Right atrium auricular region (tissue), 2 donors: ENCODE data around the gene SUGCT. TPM values are rescaled to one million over a fixed set of nuclear protein-coding genes. Genes with fewer than 3 reads are reported as not detected.

ENCODE experiments used
- DNase-seq: peaks from one replicate; pipeline ENCODE4 v3.0.0-alpha.2; 2019; ENCODE audit warnings: low spot score
- H3K27ac ChIP-seq, 2 donors: fragments of 200-600 bp; sonication (generic); 1 replicate in 1 of 2; 2 replicates in 1 of 2; pipeline ENCODE4 v1.5.1; 2016 to 2019
- H3K27me3 ChIP-seq, 2 donors: fragments of 200-600 bp; sonication (generic); one replicate each; pipeline versions ENCODE4 v1.5.1 to v1.6.0; 2017 to 2019
- H3K36me3 ChIP-seq: fragments of 200-600 bp; sonication (generic); one replicate; pipeline ENCODE4 v1.5.1; 2016
- H3K4me1 ChIP-seq, 2 donors: fragments of 200-600 bp; sonication (generic); one replicate each; pipeline versions ENCODE4 v1.5.1 to v1.6.0; 2017 to 2019
- H3K4me3 ChIP-seq, 2 donors: fragments of 200-600 bp; sonication (generic); 1 replicate in 1 of 2; 2 replicates in 1 of 2; pipeline ENCODE4 v1.5.1; 2017 to 2019; ENCODE audit warnings: mild to moderate bottlenecking in 1 of 2, moderate library complexity in 1 of 2
- H3K9me3 ChIP-seq, 2 donors: fragments of 200-600 bp; sonication (generic); one replicate each; pipeline ENCODE4 v1.5.1; 2019
- CTCF ChIP-seq, 2 donors: fragments of 200-600 bp; sonication (generic); IDR thresholded peaks; one replicate each; pipeline ENCODE4 v1.5.1; 2019; ENCODE audit warnings: antibody characterized with exemption in 2 of 2
- total RNA-seq, 2 donors: library from RNA; depleted of rRNA; stranded (reverse); fragments of >200 nt; gene quantifications; one replicate each; pipeline ENCODE4 v1.1.0, GENCODE V29; 2016

SUGCT gene
- total RNA-seq, 2 donors from 2014 or later, result 2.6 to 5.4 TPM

- H3K4me3 ChIP-seq, result no peak overlapping the region
- H3K4me1 ChIP-seq, result no peaks in the 10 kb centered on the region
- peaks cover 0 to 7% of the 10 kb centered on the region in 2 donors for H3K9me3 ChIP-seq
- H3K27me3 ChIP-seq, result no peaks in the 10 kb centered on the region
- no peaks in the 10 kb centered on the region for H3K36me3 ChIP-seq
- no peak overlapping the region for H3K27ac ChIP-seq
- no peak for DNase-seq
- TF ChIP-seq CTCF (IDR thresholded peaks at IDR 0.05), result no peak
Measured at GRCh38 chr7:40489844-40490602, 355.2 kb downstream of the SUGCT start.

- Histone ChIP-seq H3K27me3 (no peaks in the 10 kb centered on the region), H3K9me3 (peaks cover 0 to 7% of the 10 kb centered on the region in 2 donors), H3K36me3 (no peaks in the 10 kb centered on the region), H3K27ac (no peak overlapping the region), H3K4me3 (no peak overlapping the region), H3K4me1 (no peaks in the 10 kb centered on the region)
- TF ChIP-seq CTCF (IDR thresholded peaks at IDR 0.05), result no peak
- DNase-seq, result no peak
Measured at GRCh38 chr7:40490603-40490924, 355.8 kb downstream of the SUGCT start.

- Histone ChIP-seq H3K9me3 (peaks cover 0 to 7% of the 10 kb centered on the region in 2 donors), H3K27me3 (no peaks in the 10 kb centered on the region), H3K4me1 (no peaks in the 10 kb centered on the region), H3K36me3 (no peaks in the 10 kb centered on the region), H3K4me3 (no peak overlapping the region), H3K27ac (no peak overlapping the region)
- no peak for TF ChIP-seq CTCF (IDR thresholded peaks at IDR 0.05)
- DNase-seq, result no peak
Measured at GRCh38 chr7:40492946-40493345, 358.1 kb downstream of the SUGCT start.

GRCh38 chr7:40493609-40494051, 358.8 kb downstream of the SUGCT start:
- Histone ChIP-seq H3K4me1 (no peaks in the 10 kb centered on the region), H3K36me3 (no peaks in the 10 kb centered on the region), H3K4me3 (no peak overlapping the region), H3K27me3 (no peaks in the 10 kb centered on the region), H3K27ac (no peak overlapping the region), H3K9me3 (peaks cover 0 to 4% of the 10 kb centered on the region in 2 donors)
- no peak for TF ChIP-seq CTCF (IDR thresholded peaks at IDR 0.05)
- no peak for DNase-seq

- no peak for TF ChIP-seq CTCF (IDR thresholded peaks at IDR 0.05)
- no peak overlapping the region for H3K27ac ChIP-seq
- H3K4me3 ChIP-seq, result no peak overlapping the region
- no peak for DNase-seq
- H3K4me1 ChIP-seq, result no peaks in the 10 kb centered on the region
- no peaks in the 10 kb centered on the region for H3K27me3 ChIP-seq
- H3K9me3 ChIP-seq, result no peaks in the 10 kb centered on the region
- no peaks in the 10 kb centered on the region for H3K36me3 ChIP-seq
Measured at GRCh38 chr7:40498924-40499510, 364.2 kb downstream of the SUGCT start.
